ENCODE measurements around the gene KDM2A. TPM values are rescaled to one million over a fixed set of nuclear protein-coding genes. Genes with fewer than 3 reads are reported as not detected.

Gene KDM2A
- total and polyA plus RNA-seq, 4 donors: 30.6 to 102 (median 63.2) TPM

DNA sequence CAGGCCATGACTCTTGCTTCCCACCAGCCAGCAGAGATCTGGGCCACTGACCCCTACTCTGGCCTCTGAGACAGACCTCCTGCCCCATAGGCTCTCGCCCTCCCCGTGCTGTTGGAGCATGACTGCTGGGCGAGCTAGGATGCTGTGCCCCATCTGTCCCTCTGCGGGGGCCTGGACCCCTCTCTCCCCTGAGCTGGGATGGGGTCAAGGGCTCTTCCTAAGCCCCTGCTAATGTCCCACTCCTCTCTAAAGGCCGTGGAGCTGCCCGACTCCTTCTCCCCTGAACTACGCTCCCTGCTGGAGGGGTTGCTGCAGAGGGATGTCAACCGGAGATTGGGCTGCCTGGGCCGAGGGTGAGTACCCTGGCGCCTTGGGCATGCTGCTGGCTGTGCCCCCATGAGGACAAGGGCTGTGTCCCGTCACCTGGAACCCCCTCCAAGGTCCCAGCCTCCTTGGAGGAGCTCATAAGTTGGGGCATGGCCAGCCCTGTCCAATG lies 163.9 kb downstream of the KDM2A start:
- H3K27ac ChIP-seq (ENCODE audit: low read depth in 1 of 2, low read length in 1 of 2): peak overlapping the region in 1 of 2 donors; percentile 78
- DNase-seq (no peak), ATAC-seq (ENCODE audit: insufficient read depth, low FRiP score) (no peak)
- H3K36me3 ChIP-seq (ENCODE audit: control insufficient read depth in 4 of 4, insufficient read depth in 4 of 4, low read length in 4 of 4): peaks cover 0 to 78% (median 44%) of the 10 kb centered on the region in 4 donors
- 67 to 90% methylated on average over 11 of the region's 11 CpGs for WGBS, 2 donors
- H3K9ac ChIP-seq (ENCODE audit: insufficient read depth in 1 of 2, low read length in 2 of 2): no peak overlapping the region
- peaks cover 3 to 28% (median 9%) of the 10 kb centered on the region in 5 donors for H3K4me1 ChIP-seq (ENCODE audit: control insufficient read depth in 5 of 5, insufficient read depth in 5 of 5, low read length in 5 of 5)
- H3K4me3 ChIP-seq: no peak overlapping the region
- H3K27me3 ChIP-seq (ENCODE audit: control insufficient read depth in 3 of 3, insufficient read depth in 3 of 3, low read length in 2 of 3): no peaks in the 10 kb centered on the region
- TF ChIP-seq, protein P1, sequence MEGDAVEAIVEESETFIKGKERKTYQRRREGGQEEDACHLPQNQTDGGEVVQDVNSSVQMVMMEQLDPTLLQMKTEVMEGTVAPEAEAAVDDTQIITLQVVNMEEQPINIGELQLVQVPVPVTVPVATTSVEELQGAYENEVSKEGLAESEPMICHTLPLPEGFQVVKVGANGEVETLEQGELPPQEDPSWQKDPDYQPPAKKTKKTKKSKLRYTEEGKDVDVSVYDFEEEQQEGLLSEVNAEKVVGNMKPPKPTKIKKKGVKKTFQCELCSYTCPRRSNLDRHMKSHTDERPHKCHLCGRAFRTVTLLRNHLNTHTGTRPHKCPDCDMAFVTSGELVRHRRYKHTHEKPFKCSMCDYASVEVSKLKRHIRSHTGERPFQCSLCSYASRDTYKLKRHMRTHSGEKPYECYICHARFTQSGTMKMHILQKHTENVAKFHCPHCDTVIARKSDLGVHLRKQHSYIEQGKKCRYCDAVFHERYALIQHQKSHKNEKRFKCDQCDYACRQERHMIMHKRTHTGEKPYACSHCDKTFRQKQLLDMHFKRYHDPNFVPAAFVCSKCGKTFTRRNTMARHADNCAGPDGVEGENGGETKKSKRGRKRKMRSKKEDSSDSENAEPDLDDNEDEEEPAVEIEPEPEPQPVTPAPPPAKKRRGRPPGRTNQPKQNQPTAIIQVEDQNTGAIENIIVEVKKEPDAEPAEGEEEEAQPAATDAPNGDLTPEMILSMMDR (IDR thresholded peaks at IDR 0.05; ENCODE audit: control extremely low read depth, extremely low read depth): no peak
- H3K9me3 ChIP-seq (ENCODE audit: control insufficient read depth in 4 of 4, insufficient read depth in 3 of 4, low read length in 3 of 4): peaks cover 0 to 2% (median 0%) of the 10 kb centered on the region in 4 donors

DNA sequence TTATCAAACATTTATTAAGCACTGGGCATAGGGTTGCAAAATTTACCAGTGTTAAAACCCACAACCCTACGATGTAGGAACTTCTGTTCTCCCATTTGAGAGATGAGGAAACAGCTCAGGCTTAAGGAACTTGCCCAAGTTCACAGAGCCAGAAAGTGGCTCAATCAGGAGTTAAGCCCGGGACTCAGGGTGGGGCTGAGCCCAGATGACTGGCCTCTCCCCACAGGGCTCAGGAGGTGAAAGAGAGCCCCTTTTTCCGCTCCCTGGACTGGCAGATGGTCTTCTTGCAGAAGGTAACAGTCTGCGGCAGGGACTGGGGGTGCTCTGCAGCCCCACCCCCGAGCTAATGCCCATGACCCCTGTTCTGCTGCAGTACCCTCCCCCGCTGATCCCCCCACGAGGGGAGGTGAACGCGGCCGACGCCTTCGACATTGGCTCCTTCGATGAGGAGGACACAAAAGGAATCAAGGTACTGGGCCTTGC lies 164.5 kb downstream of the KDM2A start:
- Histone ChIP-seq H3K4me3 (no peak overlapping the region), H3K9ac (ENCODE audit: insufficient read depth in 1 of 2, low read length in 2 of 2) (no peak overlapping the region), H3K36me3 (ENCODE audit: control insufficient read depth in 4 of 4, insufficient read depth in 4 of 4, low read length in 4 of 4) (peaks cover 0 to 78% (median 44%) of the 10 kb centered on the region in 4 donors), H3K4me1 (ENCODE audit: control insufficient read depth in 5 of 5, insufficient read depth in 5 of 5, low read length in 5 of 5) (peaks cover 0 to 24% (median 9%) of the 10 kb centered on the region in 5 donors), H3K27me3 (ENCODE audit: control insufficient read depth in 3 of 3, insufficient read depth in 3 of 3, low read length in 2 of 3) (no peaks in the 10 kb centered on the region), H3K9me3 (ENCODE audit: control insufficient read depth in 4 of 4, insufficient read depth in 3 of 4, low read length in 3 of 4) (peaks cover 0 to 2% (median 0%) of the 10 kb centered on the region in 4 donors), H3K27ac (ENCODE audit: low read depth in 1 of 2, low read length in 1 of 2) (peak overlapping the region in 1 of 2 donors; percentile 72)
- TF ChIP-seq, protein P1 (IDR thresholded peaks at IDR 0.05; ENCODE audit: control extremely low read depth, extremely low read depth): no peak
- no peak for ATAC-seq (ENCODE audit: insufficient read depth, low FRiP score)
- no peak for DNase-seq
- WGBS, 2 donors: 39 to 73% methylated on average over 13 of the region's 13 CpGs

DNA sequence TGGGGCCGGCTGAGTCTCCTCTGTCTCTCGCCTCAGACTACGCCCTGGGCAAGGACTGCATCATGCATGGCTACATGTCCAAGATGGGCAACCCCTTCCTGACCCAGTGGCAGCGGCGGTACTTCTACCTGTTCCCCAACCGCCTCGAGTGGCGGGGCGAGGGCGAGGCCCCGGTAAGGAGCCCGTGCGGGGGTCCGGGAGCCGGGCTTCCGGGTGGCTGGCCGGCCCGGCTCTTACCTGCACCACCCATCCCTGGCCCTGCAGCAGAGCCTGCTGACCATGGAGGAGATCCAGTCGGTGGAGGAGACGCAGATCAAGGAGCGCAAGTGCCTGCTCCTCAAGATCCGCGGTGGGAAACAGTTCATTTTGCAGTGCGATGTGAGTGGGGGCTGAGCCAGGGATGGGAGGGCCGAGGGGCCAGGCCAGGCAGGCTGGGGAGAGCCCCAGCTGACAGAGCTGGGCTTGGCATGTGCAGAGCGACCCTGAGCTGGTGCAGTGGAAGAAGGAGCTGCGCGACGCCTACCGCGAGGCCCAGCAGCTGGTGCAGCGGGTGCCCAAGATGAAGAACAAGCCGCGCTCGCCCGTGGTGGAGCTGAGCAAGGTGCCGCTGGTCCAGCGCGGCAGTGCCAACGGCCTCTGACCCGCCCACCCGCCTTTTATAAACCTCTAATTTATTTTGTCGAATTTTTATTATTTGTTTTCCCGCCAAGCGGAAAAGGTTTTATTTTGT lies 165.9 kb downstream of the KDM2A start:
- TF ChIP-seq, protein P1 (IDR thresholded peaks at IDR 0.05; ENCODE audit: control extremely low read depth, extremely low read depth): no peak
- H3K27me3 ChIP-seq (ENCODE audit: control insufficient read depth in 3 of 3, insufficient read depth in 3 of 3, low read length in 2 of 3): no peaks in the 10 kb centered on the region
- H3K9ac ChIP-seq (ENCODE audit: insufficient read depth in 1 of 2, low read length in 2 of 2): no peak overlapping the region
- ATAC-seq (ENCODE audit: insufficient read depth, low FRiP score) (no peak), DNase-seq (no peak)
- H3K36me3 ChIP-seq (ENCODE audit: control insufficient read depth in 4 of 4, insufficient read depth in 4 of 4, low read length in 4 of 4): peaks cover 0 to 65% (median 36%) of the 10 kb centered on the region in 4 donors
- peak overlapping the region in 1 of 2 donors; percentile 9 for H3K27ac ChIP-seq (ENCODE audit: low read depth in 1 of 2, low read length in 1 of 2)
- WGBS, 2 donors: 71 to 85% methylated on average over 45 of the region's 45 CpGs
- peaks cover 0 to 2% (median 0%) of the 10 kb centered on the region in 4 donors for H3K9me3 ChIP-seq (ENCODE audit: control insufficient read depth in 4 of 4, insufficient read depth in 3 of 4, low read length in 3 of 4)
- H3K4me3 ChIP-seq: no peak overlapping the region
- H3K4me1 ChIP-seq (ENCODE audit: control insufficient read depth in 5 of 5, insufficient read depth in 5 of 5, low read length in 5 of 5): peaks cover 0 to 20% (median 9%) of the 10 kb centered on the region in 5 donors
